ENCODE measurements around the gene CATSPERB.

DNA sequence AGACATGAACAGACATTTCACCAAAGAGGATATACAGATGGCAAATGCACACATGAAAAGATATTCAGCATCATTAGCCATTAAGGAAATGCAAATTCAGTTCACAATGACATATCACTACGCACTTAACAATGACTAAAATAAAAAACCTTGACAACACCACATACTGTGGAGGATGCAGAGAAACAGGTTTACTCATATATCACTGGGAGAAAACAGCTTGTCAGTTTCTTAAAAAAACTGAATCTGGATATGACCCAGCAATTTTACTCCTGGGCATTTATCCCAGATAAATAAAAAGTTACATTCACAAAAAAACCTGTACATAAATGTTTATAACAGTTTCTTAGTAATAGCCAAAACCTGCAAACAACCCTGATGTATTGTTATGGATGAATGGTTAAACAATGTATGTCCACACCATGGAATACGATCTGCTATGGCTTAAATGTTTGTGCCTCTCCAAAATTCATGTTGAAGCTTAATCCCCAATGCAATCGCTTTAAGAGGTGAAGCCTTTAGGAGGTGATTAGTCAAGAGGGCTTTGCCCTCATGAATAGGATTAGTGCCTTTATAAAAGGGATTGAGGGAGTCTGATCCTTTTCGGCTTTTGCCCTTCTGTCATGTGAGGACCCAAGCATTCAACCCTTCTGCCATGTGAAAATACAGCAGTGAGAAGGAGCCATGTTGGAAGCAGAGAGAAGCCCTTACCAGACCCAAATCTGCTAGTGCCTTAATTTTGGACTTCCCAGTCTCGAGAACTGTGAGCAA, 185.8 kb downstream of the CATSPERB start:
- TF ChIP-seq POLR2A (IDR thresholded peaks at IDR 0.05), result no peak
- TF ChIP-seq, protein P1, sequence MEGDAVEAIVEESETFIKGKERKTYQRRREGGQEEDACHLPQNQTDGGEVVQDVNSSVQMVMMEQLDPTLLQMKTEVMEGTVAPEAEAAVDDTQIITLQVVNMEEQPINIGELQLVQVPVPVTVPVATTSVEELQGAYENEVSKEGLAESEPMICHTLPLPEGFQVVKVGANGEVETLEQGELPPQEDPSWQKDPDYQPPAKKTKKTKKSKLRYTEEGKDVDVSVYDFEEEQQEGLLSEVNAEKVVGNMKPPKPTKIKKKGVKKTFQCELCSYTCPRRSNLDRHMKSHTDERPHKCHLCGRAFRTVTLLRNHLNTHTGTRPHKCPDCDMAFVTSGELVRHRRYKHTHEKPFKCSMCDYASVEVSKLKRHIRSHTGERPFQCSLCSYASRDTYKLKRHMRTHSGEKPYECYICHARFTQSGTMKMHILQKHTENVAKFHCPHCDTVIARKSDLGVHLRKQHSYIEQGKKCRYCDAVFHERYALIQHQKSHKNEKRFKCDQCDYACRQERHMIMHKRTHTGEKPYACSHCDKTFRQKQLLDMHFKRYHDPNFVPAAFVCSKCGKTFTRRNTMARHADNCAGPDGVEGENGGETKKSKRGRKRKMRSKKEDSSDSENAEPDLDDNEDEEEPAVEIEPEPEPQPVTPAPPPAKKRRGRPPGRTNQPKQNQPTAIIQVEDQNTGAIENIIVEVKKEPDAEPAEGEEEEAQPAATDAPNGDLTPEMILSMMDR (IDR thresholded peaks at IDR 0.05), result no peak

Measured in uterus (tissue), 2 donors.